Measurements from ENCODE around the gene SH3TC2. TPM values are rescaled to one million over a fixed set of nuclear protein-coding genes. Genes with fewer than 3 reads are reported as not detected.

SH3TC2 gene
- total and polyA plus RNA-seq, 10 of the 15 experiments (the other 5 are each of a cell fraction or from before 2014, with no cell fraction given), result not detected

DNA sequence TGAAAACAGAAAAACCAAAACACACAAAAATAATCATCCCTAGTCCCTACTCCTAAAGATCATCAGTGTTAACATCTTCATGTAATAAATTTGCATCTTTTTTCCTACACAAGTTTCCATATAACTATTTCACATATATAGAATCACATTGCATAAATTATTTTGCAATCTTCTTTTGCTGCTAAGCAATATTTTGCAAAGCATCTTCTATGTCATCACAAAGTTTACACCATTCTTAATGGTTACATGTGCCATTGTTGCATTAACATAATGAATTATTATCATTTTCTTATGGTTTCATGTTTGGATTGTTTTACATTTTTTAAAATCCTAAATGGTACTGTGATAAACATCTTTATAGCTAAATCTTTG lies 17.8 kb downstream of the SH3TC2 start:
- in situ Hi-C loops (cut with MboI) (loop anchor here (25.0 kb wide), 1 partner anchor 858 kb away; no protein-coding TSS in a partner anchor), intact Hi-C loops (cut with micrococcal nuclease; ENCODE audit: unreplicated experiment) (no loop called here)
- no peak overlapping the region for H3K9ac ChIP-seq (ENCODE audit: control insufficient read depth, insufficient read depth, low read length)
- no peaks in the 10 kb centered on the region for H4K20me1 ChIP-seq (ENCODE audit: control insufficient read depth, insufficient read depth)
- no peaks in the 10 kb centered on the region for H3K79me2 ChIP-seq (ENCODE audit: control insufficient read depth, insufficient read depth, low read length)
- H3K4me2 ChIP-seq (ENCODE audit: control insufficient read depth, insufficient read depth), result no peak overlapping the region
- no peak for FAIRE-seq
- no peaks in the 10 kb centered on the region for H3K36me3 ChIP-seq (ENCODE audit: control insufficient read depth in 2 of 2, insufficient read depth in 2 of 2, low read length in 1 of 2)
- ChIA-PET SMC1A (ENCODE audit: uncharacterized antibody, unreplicated experiment) (interaction anchor here (0.7 kb wide), 1 partner anchor 10 kb away, joined by 3 read pairs; no protein-coding TSS in a partner anchor), POLR2A (no interaction called here), CTCF (interaction anchor here (0.7 to 1.7 kb wide), 3 partner anchors 10 to 312 kb away, joined by 3 to 5 read pairs (median 3); no protein-coding TSS in a partner anchor), RAD21 (ENCODE audit: unreplicated experiment) (no interaction called here)
- ATAC-seq, result no peak
- no peak overlapping the region for H2AFZ ChIP-seq (ENCODE audit: control insufficient read depth, low read depth, low read length)
- BruUV-seq (replicated peaks), result no TSS peak
- no peaks in the 10 kb centered on the region for H3K9me3 ChIP-seq (replicated peaks; ENCODE audit: control insufficient read depth, insufficient read depth, low read length)
- no peak for DNase-seq (ENCODE audit: low read depth, low spot score)
- H3K4me1 ChIP-seq (ENCODE audit: control insufficient read depth, insufficient read depth, low read length), result no peaks in the 10 kb centered on the region
- no peaks in the 10 kb centered on the region for H3K27me3 ChIP-seq (replicated peaks in 1 of 2; ENCODE audit: control insufficient read depth in 2 of 2, insufficient read depth in 2 of 2, low read length in 1 of 2)
- no peak overlapping the region for H3K27ac ChIP-seq (ENCODE audit: control insufficient read depth, insufficient read depth)
- no peak overlapping the region for H3K4me3 ChIP-seq
- no peak for TF ChIP-seq SREBF2 (IDR thresholded peaks at IDR 0.05; ENCODE audit: low read length)
- TF ChIP-seq EP300 (IDR thresholded peaks at IDR 0.05; ENCODE audit: borderline replicate concordance in 1 of 2, control insufficient read depth in 1 of 2, low read depth in 2 of 2, low read length in 2 of 2), result no peak

DNA sequence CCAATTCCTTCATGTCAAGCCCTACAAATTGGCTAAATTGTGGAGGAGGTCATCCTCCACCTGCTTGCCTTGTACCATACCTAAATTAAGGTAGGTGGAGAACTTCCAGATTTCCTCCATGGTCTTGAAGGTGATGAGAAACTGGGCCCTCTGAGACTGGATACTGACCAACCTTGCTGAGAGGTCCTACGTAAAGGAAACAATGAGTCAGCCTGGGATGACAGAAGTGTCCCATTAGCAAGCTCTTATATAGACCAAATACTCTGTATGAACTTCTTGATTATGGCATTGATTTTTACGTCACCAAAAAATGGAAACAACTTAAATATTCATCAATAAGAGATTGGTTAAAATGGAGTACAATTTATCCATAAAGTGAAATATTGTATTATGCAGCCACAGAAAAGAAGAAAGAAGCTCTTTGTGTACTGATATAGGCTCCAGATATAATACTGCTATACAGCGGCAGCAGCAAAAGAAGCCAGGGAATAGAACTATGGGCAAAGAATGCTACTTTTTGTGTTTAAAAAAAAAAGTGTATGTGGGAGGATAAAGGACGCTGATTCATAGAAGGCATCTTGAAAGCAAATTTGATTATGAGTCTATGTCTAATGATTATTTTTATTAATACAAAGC lies 18.3 kb downstream of the SH3TC2 start:
- Histone ChIP-seq H3K27ac (ENCODE audit: control insufficient read depth, insufficient read depth) (no peak overlapping the region), H3K79me2 (ENCODE audit: control insufficient read depth, insufficient read depth, low read length) (no peaks in the 10 kb centered on the region), H4K20me1 (ENCODE audit: control insufficient read depth, insufficient read depth) (no peaks in the 10 kb centered on the region), H3K9me3 (replicated peaks; ENCODE audit: control insufficient read depth, insufficient read depth, low read length) (no peaks in the 10 kb centered on the region), H2AFZ (ENCODE audit: control insufficient read depth, low read depth, low read length) (no peak overlapping the region), H3K4me2 (ENCODE audit: control insufficient read depth, insufficient read depth) (no peak overlapping the region), H3K4me1 (ENCODE audit: control insufficient read depth, insufficient read depth, low read length) (no peaks in the 10 kb centered on the region), H3K36me3 (ENCODE audit: control insufficient read depth in 2 of 2, insufficient read depth in 2 of 2, low read length in 1 of 2) (no peaks in the 10 kb centered on the region), H3K9ac (ENCODE audit: control insufficient read depth, insufficient read depth, low read length) (no peak overlapping the region), H3K27me3 (replicated peaks in 1 of 2; ENCODE audit: control insufficient read depth in 2 of 2, insufficient read depth in 2 of 2, low read length in 1 of 2) (no peaks in the 10 kb centered on the region), H3K4me3 (no peak overlapping the region)
- ChIA-PET CTCF (interaction anchor here (0.7 to 1.7 kb wide), 3 partner anchors 9 to 312 kb away, joined by 3 to 5 read pairs (median 3); no protein-coding TSS in a partner anchor), SMC1A (ENCODE audit: uncharacterized antibody, unreplicated experiment) (interaction anchor here (0.7 kb wide), 1 partner anchor 9 kb away, joined by 3 read pairs; no protein-coding TSS in a partner anchor), RAD21 (ENCODE audit: unreplicated experiment) (no interaction called here), POLR2A (no interaction called here)
- in situ Hi-C loops (cut with MboI), result loop anchor here (25.0 kb wide), 1 partner anchor 857 kb away; no protein-coding TSS in a partner anchor
- ATAC-seq (no peak), DNase-seq (ENCODE audit: low read depth, low spot score) (no peak), FAIRE-seq (no peak)
- intact Hi-C loops (cut with micrococcal nuclease; ENCODE audit: unreplicated experiment), result no loop called here
- 29% methylated on average over 4 of the region's 4 CpGs for WGBS (ENCODE audit: insufficient coverage, insufficient replicate concordance, low lambda C conversion rate, missing lambda C conversion rate)
- no TSS peak for BruUV-seq (replicated peaks)
- TF ChIP-seq, protein P1, sequence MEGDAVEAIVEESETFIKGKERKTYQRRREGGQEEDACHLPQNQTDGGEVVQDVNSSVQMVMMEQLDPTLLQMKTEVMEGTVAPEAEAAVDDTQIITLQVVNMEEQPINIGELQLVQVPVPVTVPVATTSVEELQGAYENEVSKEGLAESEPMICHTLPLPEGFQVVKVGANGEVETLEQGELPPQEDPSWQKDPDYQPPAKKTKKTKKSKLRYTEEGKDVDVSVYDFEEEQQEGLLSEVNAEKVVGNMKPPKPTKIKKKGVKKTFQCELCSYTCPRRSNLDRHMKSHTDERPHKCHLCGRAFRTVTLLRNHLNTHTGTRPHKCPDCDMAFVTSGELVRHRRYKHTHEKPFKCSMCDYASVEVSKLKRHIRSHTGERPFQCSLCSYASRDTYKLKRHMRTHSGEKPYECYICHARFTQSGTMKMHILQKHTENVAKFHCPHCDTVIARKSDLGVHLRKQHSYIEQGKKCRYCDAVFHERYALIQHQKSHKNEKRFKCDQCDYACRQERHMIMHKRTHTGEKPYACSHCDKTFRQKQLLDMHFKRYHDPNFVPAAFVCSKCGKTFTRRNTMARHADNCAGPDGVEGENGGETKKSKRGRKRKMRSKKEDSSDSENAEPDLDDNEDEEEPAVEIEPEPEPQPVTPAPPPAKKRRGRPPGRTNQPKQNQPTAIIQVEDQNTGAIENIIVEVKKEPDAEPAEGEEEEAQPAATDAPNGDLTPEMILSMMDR (IDR thresholded peaks at IDR 0.05 in 2 of 3, conservative IDR thresholded peaks at IDR 0.05 in 1 of 3; ENCODE audit: control insufficient read depth in 2 of 3, extremely low read depth in 1 of 3, insufficient read depth in 1 of 3, low read depth in 3 of 3, low read length in 3 of 3), result no peak
- TF ChIP-seq ZNF622 (IDR thresholded peaks at IDR 0.05), result no peak
- TF ChIP-seq GABPA (IDR thresholded peaks at IDR 0.05; ENCODE audit: low read depth), result no peak
- TF ChIP-seq, protein P2, sequence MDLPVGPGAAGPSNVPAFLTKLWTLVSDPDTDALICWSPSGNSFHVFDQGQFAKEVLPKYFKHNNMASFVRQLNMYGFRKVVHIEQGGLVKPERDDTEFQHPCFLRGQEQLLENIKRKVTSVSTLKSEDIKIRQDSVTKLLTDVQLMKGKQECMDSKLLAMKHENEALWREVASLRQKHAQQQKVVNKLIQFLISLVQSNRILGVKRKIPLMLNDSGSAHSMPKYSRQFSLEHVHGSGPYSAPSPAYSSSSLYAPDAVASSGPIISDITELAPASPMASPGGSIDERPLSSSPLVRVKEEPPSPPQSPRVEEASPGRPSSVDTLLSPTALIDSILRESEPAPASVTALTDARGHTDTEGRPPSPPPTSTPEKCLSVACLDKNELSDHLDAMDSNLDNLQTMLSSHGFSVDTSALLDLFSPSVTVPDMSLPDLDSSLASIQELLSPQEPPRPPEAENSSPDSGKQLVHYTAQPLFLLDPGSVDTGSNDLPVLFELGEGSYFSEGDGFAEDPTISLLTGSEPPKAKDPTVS (IDR thresholded peaks at IDR 0.05; ENCODE audit: low read depth, low read length), result no peak
- TF ChIP-seq NBN (IDR thresholded peaks at IDR 0.05), result no peak
- TF ChIP-seq ASH2L (IDR thresholded peaks at IDR 0.05; ENCODE audit: borderline replicate concordance, low read depth), result no peak
- TF ChIP-seq YBX1 (IDR thresholded peaks at IDR 0.05), result no peak
- no peak for TF ChIP-seq KLF5 (IDR thresholded peaks at IDR 0.05; ENCODE audit: partially characterized antibody)
- TF ChIP-seq CBX5 (IDR thresholded peaks at IDR 0.05; ENCODE audit: low read depth), result no peak
- TF ChIP-seq HCFC1 (IDR thresholded peaks at IDR 0.05; ENCODE audit: low read length), result no peak
- TF ChIP-seq SRF (IDR thresholded peaks at IDR 0.05; ENCODE audit: low read depth in 2 of 2, low read length in 2 of 2), result no peak
- TF ChIP-seq SIX5 (IDR thresholded peaks at IDR 0.05; ENCODE audit: low read depth, low read length, severe bottlenecking), result no peak
- no peak for TF ChIP-seq LARP7 (IDR thresholded peaks at IDR 0.05)
- TF ChIP-seq IRF4 (IDR thresholded peaks at IDR 0.05; ENCODE audit: low read depth, low read length), result no peak

Data from GM12878 (cell line).